HG02943 (cell line): ENCODE data around the gene AZGP1.
A peak's percentile ranks its signal among the peaks of the same experiment; 100 is the strongest.
"Not testable (repeated sequence)": the region's sequence is repeated elsewhere in the genome, so short reads cannot be mapped to it uniquely, and the experiment has no call there.

Source experiments
- ATAC-seq: cut with Tn5 transposase; IDR thresholded peaks from one replicate; pipeline ENCODE4 v1.9.1; 2021; ENCODE audit warnings: mild to moderate bottlenecking, low read depth, moderate library complexity; ENCODE audit not compliant: unreplicated experiment

AZGP1 gene

GRCh38 chr7:99975782-99976521 lies at the start of gene AZGP1:
Gene AZGP1, minus strand, starts transcription at chr7:99976031. Its CDS starts 11 bp downstream, at chr7:99976020.
- no peak for ATAC-seq

- ATAC-seq, result no peak
Measured at GRCh38 chr7:100024020-100024619, 48.3 kb upstream of the AZGP1 start.

GRCh38 chr7:100023526-100023925 lies 47.7 kb upstream of the AZGP1 start:
- ATAC-seq, result no peak

GRCh38 chr7:100022621-100023020 lies 46.8 kb upstream of the AZGP1 start:
- ATAC-seq, result no peak

- no peak for ATAC-seq
Measured at GRCh38 chr7:100021297-100021696, 45.5 kb upstream of the AZGP1 start.

- no peak for ATAC-seq
Measured at GRCh38 chr7:100019908-100020307, 44.1 kb upstream of the AZGP1 start.

- no peak for ATAC-seq
Measured at GRCh38 chr7:100017875-100018274, 42.0 kb upstream of the AZGP1 start.

DNA sequence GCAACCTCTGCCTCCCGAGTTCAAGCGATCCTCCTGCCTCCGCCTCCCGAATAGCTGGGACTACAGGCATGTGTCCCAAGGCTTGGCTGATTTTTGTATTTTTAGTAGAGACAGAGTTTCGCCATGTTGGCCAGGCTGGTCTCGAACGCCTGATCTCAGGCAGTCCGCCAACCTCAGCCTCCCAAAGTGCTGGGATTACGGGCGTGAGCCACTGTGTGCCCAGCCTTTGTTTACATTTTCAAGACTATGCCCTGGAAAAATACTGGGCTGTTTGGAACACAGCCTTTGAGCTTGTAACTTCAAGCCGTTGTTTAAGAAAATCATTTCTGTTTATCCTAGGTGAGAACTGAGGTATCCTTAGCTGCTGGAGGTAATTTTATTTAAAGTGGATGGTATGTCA lies 41.5 kb upstream of the AZGP1 start:
- no peak for ATAC-seq

- ATAC-seq, result no peak
Measured at GRCh38 chr7:100016215-100016901, 40.5 kb upstream of the AZGP1 start.

- ATAC-seq, result peak; percentile 86
Measured at GRCh38 chr7:100015232-100016214, 39.7 kb upstream of the AZGP1 start, which contains the start of gene ZKSCAN1. Gene ZKSCAN1, plus strand, starts transcription at chr7:100015596. Its CDS starts 7,911 bp downstream, at chr7:100023507.

DNA sequence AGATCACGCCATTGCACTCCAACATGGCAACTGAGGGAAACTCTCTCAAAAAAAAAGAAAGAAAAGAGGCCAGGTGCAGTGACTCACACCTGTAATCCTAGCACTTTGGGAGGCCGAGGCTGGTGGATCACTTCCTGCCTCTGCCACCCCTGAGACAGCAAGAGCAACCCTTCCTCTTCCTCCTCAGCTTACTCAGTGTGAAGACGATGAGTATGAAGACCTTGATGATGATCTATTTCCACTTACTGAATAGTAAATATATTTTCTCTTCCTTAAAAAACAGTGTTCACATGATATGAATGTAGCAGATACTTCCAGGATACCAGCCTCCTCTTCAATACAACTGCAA lies 37.5 kb upstream of the AZGP1 start:
- no peak for ATAC-seq

DNA sequence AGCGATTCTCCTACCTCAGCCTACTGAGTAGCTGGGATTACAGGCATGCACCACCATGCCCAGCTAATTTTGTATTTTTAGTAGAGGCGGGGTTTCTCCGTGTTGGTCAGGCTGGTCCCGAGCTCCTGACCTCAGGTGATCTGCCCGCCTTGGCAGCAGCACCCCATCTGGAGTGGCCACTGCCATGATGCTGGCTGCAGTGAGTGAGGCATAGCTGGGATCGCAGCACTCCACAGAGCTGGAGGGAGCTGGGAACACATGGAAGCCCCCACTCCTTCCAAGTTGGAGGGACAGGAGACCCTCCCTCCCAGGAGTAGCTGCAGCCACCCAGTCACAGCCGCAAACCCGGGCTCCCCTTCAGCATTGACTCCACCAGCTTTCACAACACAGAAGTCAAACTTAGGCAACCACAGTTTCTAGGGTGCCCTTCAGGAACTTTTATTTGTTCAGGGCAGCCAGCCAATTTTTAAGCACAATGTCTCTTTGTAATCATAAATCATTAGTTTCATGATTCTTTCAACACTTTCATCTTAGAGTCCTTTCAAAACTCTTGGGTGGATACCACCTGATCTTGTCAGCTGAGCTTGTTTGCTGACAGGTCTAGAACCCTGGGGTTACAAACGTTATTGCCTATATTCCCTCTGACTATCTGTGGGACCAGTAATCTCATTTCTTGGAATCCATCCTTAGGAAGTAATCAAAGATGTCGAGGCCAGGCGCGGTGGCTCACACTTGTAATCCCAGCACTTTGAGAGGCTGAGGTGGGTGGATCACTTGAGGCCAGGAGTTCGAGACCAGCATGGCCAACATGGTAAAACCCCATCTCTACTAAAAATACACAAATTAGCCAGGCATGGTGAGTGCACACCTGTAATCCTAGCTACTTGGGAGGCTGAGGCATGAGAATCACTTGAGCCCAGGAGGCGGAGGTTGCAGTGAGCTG lies 36.8 kb upstream of the AZGP1 start:
- not testable (repeated sequence) for ATAC-seq

DNA sequence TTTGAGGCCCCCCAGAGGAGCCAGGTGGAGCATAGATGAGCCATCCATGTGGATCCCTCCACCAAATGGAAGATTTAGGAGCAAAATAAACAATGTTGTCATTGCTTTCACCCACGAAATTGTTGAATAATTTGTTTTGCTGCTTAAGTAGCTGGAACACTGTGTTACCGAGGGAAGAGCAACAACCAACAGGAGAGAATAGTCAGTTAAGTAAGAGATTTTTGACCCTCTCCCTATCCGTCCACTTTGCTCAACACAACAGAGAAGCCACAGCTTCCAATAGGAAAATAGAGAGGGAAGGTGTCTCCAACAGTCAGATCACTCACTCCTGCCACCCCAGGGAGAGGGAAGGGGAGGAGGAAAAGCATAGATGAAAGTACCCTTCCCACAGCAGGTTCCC lies 35.7 kb upstream of the AZGP1 start:
- ATAC-seq, result no peak

- ATAC-seq, result no peak
Measured at GRCh38 chr7:100010901-100011300, 35.1 kb upstream of the AZGP1 start.

- ATAC-seq, result not testable (repeated sequence)
Measured at GRCh38 chr7:100009952-100010351, 34.1 kb upstream of the AZGP1 start.

- no peak for ATAC-seq
Measured at GRCh38 chr7:100008525-100008924, 32.7 kb upstream of the AZGP1 start.

DNA sequence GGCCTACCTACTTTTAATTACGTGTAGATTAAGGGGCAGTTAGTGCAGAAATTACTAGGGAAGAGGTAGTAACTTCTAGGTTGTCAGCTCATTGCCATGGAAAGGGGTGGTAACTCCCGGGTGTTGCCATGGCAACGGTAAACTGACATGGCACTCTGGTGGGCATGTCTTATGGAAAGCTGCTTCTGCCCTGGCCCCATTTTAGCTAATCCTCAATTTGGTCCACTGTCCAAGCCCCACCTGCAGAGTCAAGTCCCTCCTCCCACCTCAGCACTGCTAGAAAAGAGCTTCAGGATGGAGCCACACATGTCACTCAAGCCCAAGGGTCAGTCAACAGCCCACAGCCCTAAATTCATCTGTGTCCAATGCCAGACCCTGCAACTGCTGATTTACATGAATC lies 32.1 kb upstream of the AZGP1 start:
- ATAC-seq, result no peak

GRCh38 chr7:100003711-100004661 lies 28.2 kb upstream of the AZGP1 start:
- ATAC-seq, result no peak
